Measurements from ENCODE around the gene CCDC50.

DNA sequence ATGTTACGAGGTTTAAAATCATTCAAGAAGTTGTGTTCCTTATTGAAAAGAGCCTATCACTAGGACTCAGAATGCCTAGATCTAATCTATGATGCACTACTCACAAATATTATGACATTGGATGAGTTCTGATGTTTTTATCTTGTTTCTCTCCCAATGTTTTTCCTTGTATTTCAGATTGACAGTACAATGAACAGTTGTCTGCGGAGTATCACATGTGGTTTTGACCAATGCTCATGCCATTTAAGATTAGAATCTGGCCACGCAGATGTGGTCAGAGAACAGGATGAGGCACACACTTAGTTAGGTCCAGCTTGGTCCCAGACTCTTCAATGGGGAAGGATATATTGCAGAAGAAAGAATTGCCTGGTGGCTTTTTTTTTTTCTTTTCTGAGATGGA is 25.6 kb upstream of the CCDC50 start:
- TF ChIP-seq TSHZ2 (CRISPR knock-in tag; IDR thresholded peaks at IDR 0.05) (no peak), CSDC2 (CRISPR knock-in tag; IDR thresholded peaks at IDR 0.05) (no peak), TOX (CRISPR knock-in tag; IDR thresholded peaks at IDR 0.05; ENCODE audit: borderline replicate concordance) (no peak), ESRRG (CRISPR knock-in tag; IDR thresholded peaks at IDR 0.05) (no peak), PPARA (CRISPR knock-in tag; IDR thresholded peaks at IDR 0.05; ENCODE audit: borderline replicate concordance) (no peak), TCF4 (CRISPR knock-in tag; IDR thresholded peaks at IDR 0.05; ENCODE audit: borderline replicate concordance) (no peak), ZFP3 (CRISPR knock-in tag; IDR thresholded peaks at IDR 0.05) (no peak), ZFP30 (CRISPR knock-in tag; IDR thresholded peaks at IDR 0.05) (no peak), ISL1 (CRISPR knock-in tag; IDR thresholded peaks at IDR 0.05) (no peak), ARNTL (CRISPR knock-in tag; IDR thresholded peaks at IDR 0.05; ENCODE audit: borderline replicate concordance, low read depth) (no peak), PATZ1 (CRISPR knock-in tag; IDR thresholded peaks at IDR 0.05; ENCODE audit: borderline replicate concordance) (no peak)
- TF ChIP-seq, protein P1, sequence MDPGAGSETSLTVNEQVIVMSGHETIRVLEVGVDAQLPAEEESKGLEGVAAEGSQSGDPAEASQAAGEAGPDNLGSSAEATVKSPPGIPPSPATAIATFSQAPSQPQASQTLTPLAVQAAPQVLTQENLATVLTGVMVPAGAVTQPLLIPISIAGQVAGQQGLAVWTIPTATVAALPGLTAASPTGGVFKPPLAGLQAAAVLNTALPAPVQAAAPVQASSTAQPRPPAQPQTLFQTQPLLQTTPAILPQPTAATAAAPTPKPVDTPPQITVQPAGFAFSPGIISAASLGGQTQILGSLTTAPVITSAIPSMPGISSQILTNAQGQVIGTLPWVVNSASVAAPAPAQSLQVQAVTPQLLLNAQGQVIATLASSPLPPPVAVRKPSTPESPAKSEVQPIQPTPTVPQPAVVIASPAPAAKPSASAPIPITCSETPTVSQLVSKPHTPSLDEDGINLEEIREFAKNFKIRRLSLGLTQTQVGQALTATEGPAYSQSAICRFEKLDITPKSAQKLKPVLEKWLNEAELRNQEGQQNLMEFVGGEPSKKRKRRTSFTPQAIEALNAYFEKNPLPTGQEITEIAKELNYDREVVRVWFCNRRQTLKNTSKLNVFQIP (CRISPR knock-in tag; IDR thresholded peaks at IDR 0.05; ENCODE audit: borderline replicate concordance, low read depth): no peak
- TF ChIP-seq, protein P2, sequence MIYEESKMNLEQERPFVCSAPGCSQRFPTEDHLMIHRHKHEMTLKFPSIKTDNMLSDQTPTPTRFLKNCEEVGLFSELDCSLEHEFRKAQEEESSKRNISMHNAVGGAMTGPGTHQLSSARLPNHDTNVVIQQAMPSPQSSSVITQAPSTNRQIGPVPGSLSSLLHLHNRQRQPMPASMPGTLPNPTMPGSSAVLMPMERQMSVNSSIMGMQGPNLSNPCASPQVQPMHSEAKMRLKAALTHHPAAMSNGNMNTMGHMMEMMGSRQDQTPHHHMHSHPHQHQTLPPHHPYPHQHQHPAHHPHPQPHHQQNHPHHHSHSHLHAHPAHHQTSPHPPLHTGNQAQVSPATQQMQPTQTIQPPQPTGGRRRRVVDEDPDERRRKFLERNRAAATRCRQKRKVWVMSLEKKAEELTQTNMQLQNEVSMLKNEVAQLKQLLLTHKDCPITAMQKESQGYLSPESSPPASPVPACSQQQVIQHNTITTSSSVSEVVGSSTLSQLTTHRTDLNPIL (CRISPR knock-in tag; IDR thresholded peaks at IDR 0.05; ENCODE audit: low read depth): no peak

Measured in SK-N-SH treated with all-trans-retinoic acid at 6 μM for 48 hours (cell line).